GM19099 (cell line): ENCODE data around the gene DLG2.

Experiments used
- POLR2A ChIP-seq: IDR thresholded peaks from 3 replicates; pipeline ENCODE4 v1.6.1; 2011; ENCODE audit warnings: low read depth; ENCODE audit not compliant: insufficient read length; ENCODE audit errors: extremely low read depth

DLG2 gene

GRCh38 chr11:83599066-83599465 is 2028.1 kb downstream of the DLG2 start:
- no peak for TF ChIP-seq POLR2A

DNA sequence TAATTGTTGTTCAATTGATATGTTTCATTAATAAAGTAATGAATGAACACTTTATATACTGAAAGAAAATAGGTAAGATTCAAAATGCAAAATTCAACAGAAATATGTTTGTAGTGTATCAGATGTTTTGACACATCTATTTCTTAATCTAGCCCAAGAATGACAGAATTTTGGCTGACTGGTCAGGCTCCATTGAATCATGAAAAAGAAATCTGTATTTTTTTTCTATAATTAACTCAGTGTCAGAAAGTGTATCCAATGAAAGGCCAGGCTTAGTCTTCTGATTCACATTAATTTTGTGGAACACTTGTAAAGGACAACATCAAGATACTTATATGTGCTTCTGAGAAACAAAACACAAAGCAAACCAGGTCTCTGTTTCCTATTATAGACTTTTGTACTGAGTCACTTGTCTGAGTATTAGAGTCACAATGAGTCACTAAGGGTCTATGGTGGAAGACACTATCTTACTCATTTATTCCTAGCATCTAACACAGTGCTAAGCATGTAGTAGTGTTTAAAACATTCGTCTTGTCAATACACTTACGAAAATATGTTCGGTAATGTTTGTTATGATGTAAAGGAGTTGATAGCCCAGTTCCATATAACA is 2043.3 kb downstream of the DLG2 start:
- no peak for TF ChIP-seq POLR2A

GRCh38 chr11:83574519-83574918 is 2052.6 kb downstream of the DLG2 start:
- no peak for TF ChIP-seq POLR2A

DNA sequence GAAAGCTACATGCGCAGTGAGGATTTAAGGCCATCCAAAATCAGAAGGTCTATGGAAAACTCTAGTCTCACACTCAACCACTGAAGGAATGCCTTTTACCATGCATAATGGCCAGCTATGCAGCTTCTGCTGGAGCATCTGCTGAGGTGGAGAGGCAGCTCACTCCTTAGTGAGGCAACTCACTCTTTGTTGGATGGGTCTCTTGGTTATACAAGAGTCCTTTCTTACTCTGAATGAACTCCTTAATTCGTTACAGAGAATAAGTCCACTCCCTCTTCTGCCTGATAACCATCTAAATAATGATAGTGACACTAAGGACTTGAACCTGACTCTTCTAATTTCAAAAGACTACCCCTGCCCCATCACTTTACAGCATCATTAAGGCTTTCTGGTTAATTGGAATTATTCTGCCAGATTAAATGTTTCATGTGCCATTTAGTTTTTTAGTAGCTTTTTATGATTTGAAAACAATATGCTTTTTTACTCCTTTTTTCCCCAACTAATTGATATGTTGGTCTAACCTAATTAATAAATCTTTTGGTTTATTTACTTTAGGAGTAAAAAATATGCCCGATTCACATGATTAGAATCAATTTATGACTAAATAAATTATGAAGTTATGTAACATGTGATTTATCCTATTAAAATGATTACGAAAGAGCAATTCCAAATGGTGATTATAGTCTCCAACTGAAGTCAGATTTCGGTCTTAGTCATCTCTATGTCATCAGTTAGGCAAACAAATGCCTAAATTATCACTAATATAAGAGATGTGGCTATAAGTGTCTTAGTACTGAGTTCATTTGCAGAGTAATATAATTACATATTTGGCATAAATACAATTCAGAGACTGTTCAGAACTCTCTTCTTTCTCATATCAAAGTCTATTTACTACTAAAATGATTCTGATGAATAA is 2054.3 kb downstream of the DLG2 start:
- TF ChIP-seq POLR2A = no peak

GRCh38 chr11:83571302-83571701 is 2055.8 kb downstream of the DLG2 start:
- TF ChIP-seq POLR2A = no peak

GRCh38 chr11:83569134-83569805 is 2057.9 kb downstream of the DLG2 start:
- TF ChIP-seq POLR2A = no peak

GRCh38 chr11:83568516-83568915 is 2058.6 kb downstream of the DLG2 start:
- no peak for TF ChIP-seq POLR2A

GRCh38 chr11:83566950-83567349 is 2060.2 kb downstream of the DLG2 start:
- TF ChIP-seq POLR2A = no peak

GRCh38 chr11:83564870-83565269 is 2062.3 kb downstream of the DLG2 start:
- TF ChIP-seq POLR2A = no peak

DNA sequence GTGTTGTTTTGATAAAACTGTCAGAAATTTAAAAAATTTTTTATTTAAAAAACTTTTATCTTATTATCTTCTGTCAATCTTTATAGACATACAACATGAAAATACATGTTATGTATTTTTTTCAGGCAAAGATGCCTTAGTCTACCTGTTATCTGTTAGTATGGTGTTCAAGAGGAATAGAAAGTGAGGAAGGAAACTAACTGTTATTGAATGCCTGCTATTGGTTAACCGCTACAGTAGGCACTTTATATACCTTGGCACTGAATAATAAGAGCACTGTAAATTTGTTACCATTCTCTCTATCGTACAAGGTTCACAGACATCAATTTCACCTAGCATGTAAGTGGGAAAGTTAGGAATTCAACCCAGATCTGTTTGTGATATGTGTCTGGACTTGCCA is 2068.9 kb downstream of the DLG2 start:
- no peak for TF ChIP-seq POLR2A

DNA sequence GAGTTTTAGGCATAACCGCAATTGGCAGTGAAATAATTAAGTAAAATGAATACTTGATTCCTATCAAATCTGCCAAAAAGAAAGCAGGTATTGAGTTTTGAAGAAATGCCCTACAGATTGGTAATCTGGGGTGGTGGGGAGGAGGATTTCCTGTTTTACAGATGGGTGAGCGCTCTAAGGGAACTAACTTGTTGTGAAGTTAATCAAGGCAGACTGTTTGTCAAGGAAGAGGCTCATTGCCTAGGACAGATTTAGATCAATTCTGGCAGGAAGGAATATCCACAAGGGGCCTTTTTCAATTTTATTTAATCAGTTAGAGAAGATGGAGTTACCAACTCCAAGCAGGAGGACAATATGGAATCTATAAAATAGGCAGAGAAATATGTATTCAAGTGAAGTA is 2069.5 kb downstream of the DLG2 start:
- TF ChIP-seq POLR2A = no peak

- TF ChIP-seq POLR2A = no peak
Measured at GRCh38 chr11:83554876-83555275, 2072.3 kb downstream of the DLG2 start.

GRCh38 chr11:83549984-83550667 is 2077.0 kb downstream of the DLG2 start:
- no peak for TF ChIP-seq POLR2A

- TF ChIP-seq POLR2A = no peak
Measured at GRCh38 chr11:83546368-83546767, 2080.8 kb downstream of the DLG2 start.
